MCF 10A (cell line): Measurements from ENCODE around the gene SMAD6. TPM values are rescaled to one million over a fixed set of nuclear protein-coding genes. Genes with fewer than 3 reads are reported as not detected.

Experiments used
- BruUV-seq: library from RNA; stranded (reverse); fragments of 400-500 nt; replicated peaks from 2 replicates; lab custom pipeline; 2021; lab: Mats Ljungman, UMichigan
- CTCF ChIA-PET: fragments of 300-600 bp; sonication (Branson Sonifier 250); formaldehyde crosslinking; extraction: SDS; loops from one replicate; lab custom pipeline; 2021; ENCODE audit warnings: antibody characterized with exemption, inconsistent platforms; lab: Yijun Ruan, JAX
- POLR2A ChIA-PET: fragments of 300-600, 350-650 bp; sonication (Branson Sonifier 250); formaldehyde crosslinking; extraction: SDS; loops from one replicate; lab custom pipeline; 2020; ENCODE audit warnings: antibody characterized with exemption, inconsistent platforms; lab: Yijun Ruan, JAX
- DNase-seq: peaks from one replicate; pipeline ENCODE4 v3.0.0-alpha.2; 2018; ENCODE audit not compliant: unreplicated experiment
- H3K27ac Mint-ChIP-seq: one replicate; pipeline ENCODE4 v1.8.0; 2022; ENCODE audit warnings: mild to moderate bottlenecking, low read depth, mixed read lengths; ENCODE audit not compliant: unreplicated experiment
- H3K27me3 Mint-ChIP-seq: one replicate; pipeline ENCODE4 v1.8.0; 2022; ENCODE audit warnings: mixed read lengths; ENCODE audit not compliant: insufficient read depth, unreplicated experiment
- H3K36me3 Mint-ChIP-seq: one replicate; pipeline ENCODE4 v1.8.0; 2022; ENCODE audit warnings: mild to moderate bottlenecking, moderate library complexity, mixed read lengths; ENCODE audit not compliant: insufficient read depth, unreplicated experiment
- H3K4me1 Mint-ChIP-seq: one replicate; pipeline ENCODE4 v1.8.0; 2022; ENCODE audit warnings: mixed read lengths; ENCODE audit not compliant: insufficient read depth, unreplicated experiment
- H3K4me3 Mint-ChIP-seq: one replicate; pipeline ENCODE4 v1.8.0; 2022; ENCODE audit warnings: mild to moderate bottlenecking, moderate library complexity, mixed read lengths; ENCODE audit not compliant: unreplicated experiment
- H3K9me3 Mint-ChIP-seq: one replicate; pipeline ENCODE4 v1.8.0; 2022; ENCODE audit warnings: mixed read lengths; ENCODE audit not compliant: unreplicated experiment
- CTCF ChIP-seq: fragments of 200-600 bp; IDR thresholded peaks from one replicate; pipeline ENCODE4 v1.8.0; 2022; ENCODE audit warnings: antibody characterized with exemption, mild to moderate bottlenecking; ENCODE audit not compliant: unreplicated experiment
- intact Hi-C: fragments of 100-400 bp; cut with micrococcal nuclease; formaldehyde crosslinking; loops from 2 replicates; pipeline ENCODE4 v1.14.1; 2022
- total RNA-seq: library from RNA; stranded (reverse); gene quantifications from 2 replicates; pipeline ENCODE4 v1.2.3, GENCODE V29; 2022

The SMAD6 gene
- total RNA-seq, 1 experiment from 2014 or later = not detected

GRCh38 chr15:66691727-66692126 is 10.3 kb upstream of the SMAD6 start:
- no TSS peak for BruUV-seq
- ChIA-PET POLR2A (interaction anchor here (1.8 kb wide), 1 partner anchor 9 kb away, joined by 8 read pairs; no protein-coding TSS in a partner anchor), CTCF (interaction anchor here (0.9 kb wide), 1 partner anchor 73 kb away, joined by 3 read pairs; no protein-coding TSS in a partner anchor)
- no peaks in the 10 kb centered on the region for H3K27me3 Mint-ChIP-seq
- H3K9me3 Mint-ChIP-seq = no peaks in the 10 kb centered on the region
- H3K4me3 Mint-ChIP-seq = no peak overlapping the region
- no peaks in the 10 kb centered on the region for H3K36me3 Mint-ChIP-seq
- no peak overlapping the region for H3K27ac Mint-ChIP-seq
- H3K4me1 Mint-ChIP-seq = no peaks in the 10 kb centered on the region
- intact Hi-C loops = no loop called here
- no peak for TF ChIP-seq CTCF
- no peak for DNase-seq

- no peak for DNase-seq
- no peak for TF ChIP-seq CTCF
- CTCF ChIA-PET = interaction anchor here (0.9 kb wide), 1 partner anchor 74 kb away, joined by 3 read pairs; no protein-coding TSS in a partner anchor
- no TSS peak for BruUV-seq
- no peak overlapping the region for H3K4me3 Mint-ChIP-seq
- H3K36me3 Mint-ChIP-seq = no peaks in the 10 kb centered on the region
- H3K9me3 Mint-ChIP-seq = no peaks in the 10 kb centered on the region
- H3K27me3 Mint-ChIP-seq = no peaks in the 10 kb centered on the region
- no peak overlapping the region for H3K27ac Mint-ChIP-seq
- POLR2A ChIA-PET = interaction anchor here (0.7 to 1.8 kb wide), 2 partner anchors 9 to 158 kb away, joined by 3 to 8 read pairs; no protein-coding TSS in a partner anchor
- no peaks in the 10 kb centered on the region for H3K4me1 Mint-ChIP-seq
- intact Hi-C loops = no loop called here
These were observed 9.6 kb upstream of the SMAD6 start for GRCh38 chr15:66692391-66692790.

DNA sequence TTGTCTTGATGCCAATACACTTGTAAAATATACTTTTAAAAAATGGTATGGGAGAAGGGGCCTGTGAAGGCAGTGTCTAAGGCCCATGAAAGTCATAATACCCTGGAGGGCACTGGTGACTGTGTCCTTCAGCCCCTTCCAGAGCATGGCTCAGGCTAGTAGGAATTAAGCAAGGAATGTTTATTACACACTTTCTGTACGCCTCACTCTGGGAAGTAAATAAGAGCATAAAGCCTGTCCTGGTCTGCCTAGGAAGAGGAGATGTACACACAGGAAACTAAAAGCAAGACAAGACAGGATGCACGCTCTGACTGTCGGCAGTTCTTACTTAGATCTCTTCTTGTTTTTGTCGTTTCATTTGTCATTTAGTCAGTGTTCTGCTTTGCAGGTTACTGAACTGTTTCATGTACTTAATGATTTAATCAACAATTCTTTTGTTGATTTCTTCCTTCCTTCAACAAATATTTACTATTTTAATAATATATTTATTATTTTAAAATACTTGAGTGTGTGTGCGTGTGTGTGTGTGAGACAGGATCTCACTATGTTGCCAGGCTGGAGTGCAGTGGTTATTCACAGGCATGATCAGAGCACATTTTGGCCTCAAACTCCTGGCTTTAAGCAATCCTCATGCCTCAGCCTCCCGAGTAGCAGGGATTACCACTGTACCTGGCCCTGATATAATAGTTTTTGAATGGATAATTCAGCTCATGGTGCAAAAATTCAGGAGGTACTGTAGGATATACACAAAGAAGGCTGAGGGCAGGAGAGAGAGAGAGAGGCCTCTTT is 9.0 kb upstream of the SMAD6 start:
- TF ChIP-seq CTCF = no peak
- peaks cover under 1% of the 10 kb centered on the region for H3K4me1 Mint-ChIP-seq
- ChIA-PET CTCF (interaction anchor here (1.7 kb wide), 1 partner anchor 8 kb away, joined by 4 read pairs; no protein-coding TSS in a partner anchor), POLR2A (interaction anchor here (0.6 to 1.8 kb wide), 3 partner anchors 8 to 157 kb away, joined by 3 to 8 read pairs (median 3); no protein-coding TSS in a partner anchor)
- intact Hi-C loops = no loop called here
- DNase-seq = no peak
- no peaks in the 10 kb centered on the region for H3K36me3 Mint-ChIP-seq
- H3K9me3 Mint-ChIP-seq = no peaks in the 10 kb centered on the region
- no peaks in the 10 kb centered on the region for H3K27me3 Mint-ChIP-seq
- no peak overlapping the region for H3K4me3 Mint-ChIP-seq
- BruUV-seq = no TSS peak
- H3K27ac Mint-ChIP-seq = no peak overlapping the region

- no peaks in the 10 kb centered on the region for H3K9me3 Mint-ChIP-seq
- H3K4me1 Mint-ChIP-seq = peaks cover 6% of the 10 kb centered on the region
- ChIA-PET CTCF (interaction anchor here (0.6 to 5.6 kb wide), 4 partner anchors 11 to 154 kb away, joined by 3 to 43 read pairs (median 8); no protein-coding TSS in a partner anchor), POLR2A (no interaction called here)
- DNase-seq = no peak
- no peak overlapping the region for H3K27ac Mint-ChIP-seq
- H3K36me3 Mint-ChIP-seq = no peaks in the 10 kb centered on the region
- H3K27me3 Mint-ChIP-seq = no peaks in the 10 kb centered on the region
- BruUV-seq = no TSS peak
- intact Hi-C loops = loop anchor here (1.0 kb wide), 1 partner anchor 77 kb away; no protein-coding TSS in a partner anchor
- H3K4me3 Mint-ChIP-seq = no peak overlapping the region
- TF ChIP-seq CTCF = no peak
These were observed 5.3 kb upstream of the SMAD6 start for GRCh38 chr15:66696770-66697169.
